Hepatic stellate cell (primary cell): ENCODE measurements around the gene TMEM50B.
"Not testable (repeated sequence)": the region's sequence is repeated elsewhere in the genome, so short reads cannot be mapped to it uniquely, and the experiment has no call there.

Experiments used
- DNase-seq: peaks from one replicate; pipeline ENCODE4 v3.0.0; 2011; ENCODE audit warnings: low spot score

The TMEM50B gene

GRCh38 chr21:33478182-33478581, 1.6 kb downstream of the TMEM50B start:
- DNase-seq: no peak

DNA sequence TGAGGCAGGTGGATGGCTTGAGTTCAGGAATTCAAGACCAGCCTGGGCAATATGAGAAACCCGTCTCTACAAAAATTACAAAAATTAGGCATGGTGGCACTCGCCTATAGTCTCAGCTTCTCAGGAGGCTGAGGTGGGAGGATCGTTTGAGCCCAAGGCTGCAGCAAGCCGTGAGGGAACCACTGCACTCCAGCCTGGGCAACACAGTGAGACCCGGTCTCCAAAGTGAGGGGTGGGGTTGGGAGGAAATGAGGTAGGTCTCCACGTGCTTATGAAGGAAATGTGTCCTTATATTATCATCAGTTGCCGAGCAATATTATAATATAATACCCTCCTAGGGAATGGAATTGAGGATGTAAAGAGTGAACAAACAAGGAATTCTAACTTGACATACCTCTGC, 2.7 kb downstream of the TMEM50B start:
- DNase-seq: no peak

GRCh38 chr21:33473344-33473743, 6.4 kb downstream of the TMEM50B start:
- DNase-seq: no peak

DNA sequence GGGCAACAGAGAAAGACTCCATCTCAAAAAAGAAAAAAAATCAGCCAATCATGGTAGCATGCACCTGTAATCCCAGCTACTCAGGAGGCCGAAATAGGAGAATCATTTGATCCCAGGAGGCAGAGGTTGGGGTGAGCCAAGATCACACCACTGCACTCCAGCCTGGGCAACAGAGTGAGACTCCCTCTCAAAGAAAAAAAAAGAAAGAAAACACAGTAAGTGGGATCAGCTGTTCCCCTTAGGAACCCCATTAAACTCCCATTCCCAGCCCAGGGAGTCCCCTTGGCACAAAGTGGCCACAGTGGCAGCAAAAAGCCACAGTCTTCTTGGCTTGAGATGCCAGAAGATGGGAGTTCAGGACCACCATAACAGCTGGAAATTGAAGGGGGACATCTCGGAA, 9.1 kb downstream of the TMEM50B start:
- DNase-seq: no peak

- not testable (repeated sequence) for DNase-seq
Observed at GRCh38 chr21:33469183-33469582, 10.6 kb downstream of the TMEM50B start.

DNA sequence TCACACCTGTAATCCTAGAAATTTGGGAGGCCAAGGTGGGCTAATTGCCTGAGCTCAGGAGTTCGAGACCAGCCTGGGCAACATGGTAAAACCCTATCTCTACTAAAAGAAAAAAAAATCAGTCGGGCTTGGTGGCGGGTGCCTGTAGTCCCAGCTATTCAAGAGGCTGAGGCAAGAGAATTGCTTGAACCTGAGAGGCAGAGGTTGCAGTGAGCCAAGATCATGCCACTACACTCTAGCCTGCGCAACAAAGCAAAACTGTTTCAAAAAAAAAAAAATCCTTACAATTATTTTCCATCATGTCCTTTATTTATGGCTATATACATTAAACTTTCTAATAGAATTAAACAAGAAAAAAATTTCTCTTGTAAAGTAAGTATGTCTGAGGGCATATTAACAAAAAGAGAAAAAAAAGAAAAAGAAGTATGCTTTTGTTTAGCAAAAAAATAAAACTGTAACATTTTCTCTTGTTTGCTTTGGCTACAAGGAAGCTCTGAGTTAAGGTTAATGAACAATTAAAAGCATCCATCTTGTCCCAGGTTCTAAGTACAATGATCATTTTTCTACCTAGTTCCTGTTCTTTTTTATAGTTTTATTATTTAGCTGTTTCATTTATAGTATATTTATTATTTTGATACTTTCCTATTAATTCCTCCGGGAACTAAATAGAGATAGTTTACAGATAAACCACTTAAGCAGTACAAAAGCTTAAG, 18.1 kb downstream of the TMEM50B start:
- no peak for DNase-seq

DNA sequence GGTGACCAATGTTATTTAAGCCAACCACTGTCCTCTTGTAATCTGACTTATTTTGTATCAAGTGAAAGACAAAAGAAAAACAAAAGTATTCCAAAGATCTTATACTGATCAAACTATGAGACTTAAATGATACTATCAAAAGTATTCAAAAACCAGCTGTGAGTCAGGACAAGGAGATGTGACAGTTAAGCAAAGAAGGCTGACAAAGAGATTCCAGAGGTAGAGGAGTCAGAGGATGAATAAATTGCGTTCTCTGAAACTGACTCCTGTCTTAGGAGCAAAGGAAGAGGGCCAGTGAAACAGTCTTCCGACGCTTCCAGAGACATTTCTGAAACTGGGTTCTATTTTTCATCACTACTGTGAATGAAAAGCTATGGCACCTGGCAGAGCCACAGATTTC, 20.9 kb downstream of the TMEM50B start:
- DNase-seq: no peak

DNA sequence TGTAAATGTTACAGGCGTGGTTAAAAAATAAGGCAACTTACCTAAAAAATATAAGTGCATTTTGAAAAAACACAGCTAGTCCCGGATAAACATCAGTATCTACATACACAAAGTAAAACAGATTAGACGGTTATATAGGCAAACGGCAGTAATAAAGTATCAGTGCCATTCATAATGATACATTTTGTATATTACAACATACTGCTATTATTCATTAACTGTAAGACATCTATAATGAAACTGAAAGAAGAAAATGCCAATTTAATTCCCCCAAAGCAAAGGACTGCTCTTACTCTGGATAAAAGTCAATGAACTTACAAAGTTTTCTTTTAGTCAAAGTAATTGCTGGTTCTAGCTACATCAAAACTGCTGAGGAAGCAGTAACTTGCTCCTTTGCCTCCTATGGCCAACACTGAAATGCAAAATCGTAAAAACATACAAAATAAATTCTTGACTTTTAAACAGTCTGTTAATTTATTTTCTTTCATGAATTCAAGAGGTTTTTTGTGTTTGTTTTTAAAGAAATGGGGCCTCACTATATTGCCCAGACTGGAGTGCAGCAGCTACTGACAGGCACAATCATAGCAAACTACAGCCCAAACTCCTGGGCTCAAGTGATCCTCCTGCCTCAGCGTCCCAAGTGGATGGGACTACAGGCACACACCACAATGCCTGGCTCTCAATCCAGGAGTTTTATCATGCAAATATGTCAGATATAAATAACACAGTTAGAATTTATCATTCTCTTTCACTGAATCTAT, 23.9 kb downstream of the TMEM50B start:
- no peak for DNase-seq

- no peak for DNase-seq
Observed at GRCh38 chr21:33452362-33452761, 27.4 kb downstream of the TMEM50B start.

DNA sequence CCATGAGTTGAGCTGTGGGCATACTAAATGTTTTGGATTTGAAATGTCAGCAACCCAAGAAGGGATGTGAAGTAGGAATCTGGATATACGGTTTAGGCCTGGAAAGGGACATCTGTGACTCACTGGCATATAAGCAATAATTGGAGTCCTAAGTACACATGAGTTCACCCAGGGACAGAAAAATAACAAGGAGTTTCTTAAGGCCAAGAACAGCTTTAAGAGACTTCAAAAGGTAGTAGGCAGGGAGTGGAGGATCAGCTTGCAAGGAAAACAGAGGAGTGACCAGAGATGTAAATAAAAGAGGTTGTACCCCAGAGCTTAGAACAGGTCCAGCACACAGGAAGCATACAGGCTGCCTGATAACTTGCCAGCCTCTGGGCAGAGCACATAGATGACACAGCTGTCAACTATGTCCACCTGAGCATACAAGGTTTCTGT, 28.1 kb downstream of the TMEM50B start:
- DNase-seq: no peak

DNA sequence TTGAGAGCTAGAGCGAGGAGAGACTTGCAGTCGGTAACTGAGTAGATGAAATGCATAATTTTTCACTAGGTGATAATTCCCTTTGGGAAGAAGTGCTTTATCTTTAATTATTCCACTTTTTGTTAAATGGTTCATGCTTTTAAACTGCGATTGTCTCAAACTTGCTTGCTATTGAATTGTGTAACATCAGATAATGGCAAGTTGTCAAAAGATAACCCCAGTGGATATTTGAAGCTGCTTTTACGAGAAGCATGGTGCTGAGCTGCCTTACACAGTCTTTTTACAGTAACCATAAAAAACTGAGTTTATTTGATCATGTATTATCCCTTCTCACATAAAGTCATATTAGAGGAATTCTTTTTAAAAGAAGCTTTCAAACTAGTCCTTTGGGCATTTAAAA, 30.2 kb downstream of the TMEM50B start:
- DNase-seq: no peak

DNA sequence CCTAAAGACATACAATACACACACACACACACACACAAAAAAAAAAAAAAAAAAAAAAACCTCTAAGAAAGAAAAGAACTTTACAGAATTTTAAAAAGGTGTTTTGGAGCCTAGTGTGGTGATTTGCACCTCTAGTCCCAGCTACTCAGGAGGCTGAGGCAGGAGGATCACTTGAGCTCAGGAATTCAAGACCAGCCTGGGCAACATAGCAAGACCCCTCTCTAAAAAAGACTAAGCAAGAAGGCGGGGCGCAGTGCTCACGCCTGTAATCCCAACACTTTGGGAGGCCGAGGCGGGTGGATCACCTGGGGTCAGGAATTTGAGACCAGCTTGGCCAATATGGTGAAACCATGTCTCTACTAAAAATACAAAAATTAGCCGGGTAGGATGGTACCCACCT, 33.2 kb downstream of the TMEM50B start:
- DNase-seq: not testable (repeated sequence)

DNA sequence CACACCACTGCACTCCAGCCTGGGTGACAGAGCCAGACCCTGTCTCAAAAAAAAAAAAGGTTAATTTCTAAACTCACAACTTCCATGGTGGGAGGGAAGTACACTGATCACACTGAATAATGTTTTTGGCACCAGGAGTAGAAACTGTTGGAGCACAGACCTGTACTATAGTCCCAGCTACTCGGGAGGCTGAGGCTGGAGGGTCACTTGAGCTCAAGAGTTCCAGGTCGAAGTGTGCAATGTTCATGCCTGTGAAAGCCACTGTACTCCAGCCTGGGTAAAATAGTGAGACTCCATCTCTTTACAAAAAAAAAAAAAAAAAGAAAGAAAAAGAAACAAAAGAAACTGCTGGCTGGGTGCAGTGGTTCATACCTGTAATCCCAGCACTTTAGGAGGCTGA, 35.3 kb downstream of the TMEM50B start:
- DNase-seq: no peak

GRCh38 chr21:33443194-33443593, 36.6 kb downstream of the TMEM50B start:
- no peak for DNase-seq

DNA sequence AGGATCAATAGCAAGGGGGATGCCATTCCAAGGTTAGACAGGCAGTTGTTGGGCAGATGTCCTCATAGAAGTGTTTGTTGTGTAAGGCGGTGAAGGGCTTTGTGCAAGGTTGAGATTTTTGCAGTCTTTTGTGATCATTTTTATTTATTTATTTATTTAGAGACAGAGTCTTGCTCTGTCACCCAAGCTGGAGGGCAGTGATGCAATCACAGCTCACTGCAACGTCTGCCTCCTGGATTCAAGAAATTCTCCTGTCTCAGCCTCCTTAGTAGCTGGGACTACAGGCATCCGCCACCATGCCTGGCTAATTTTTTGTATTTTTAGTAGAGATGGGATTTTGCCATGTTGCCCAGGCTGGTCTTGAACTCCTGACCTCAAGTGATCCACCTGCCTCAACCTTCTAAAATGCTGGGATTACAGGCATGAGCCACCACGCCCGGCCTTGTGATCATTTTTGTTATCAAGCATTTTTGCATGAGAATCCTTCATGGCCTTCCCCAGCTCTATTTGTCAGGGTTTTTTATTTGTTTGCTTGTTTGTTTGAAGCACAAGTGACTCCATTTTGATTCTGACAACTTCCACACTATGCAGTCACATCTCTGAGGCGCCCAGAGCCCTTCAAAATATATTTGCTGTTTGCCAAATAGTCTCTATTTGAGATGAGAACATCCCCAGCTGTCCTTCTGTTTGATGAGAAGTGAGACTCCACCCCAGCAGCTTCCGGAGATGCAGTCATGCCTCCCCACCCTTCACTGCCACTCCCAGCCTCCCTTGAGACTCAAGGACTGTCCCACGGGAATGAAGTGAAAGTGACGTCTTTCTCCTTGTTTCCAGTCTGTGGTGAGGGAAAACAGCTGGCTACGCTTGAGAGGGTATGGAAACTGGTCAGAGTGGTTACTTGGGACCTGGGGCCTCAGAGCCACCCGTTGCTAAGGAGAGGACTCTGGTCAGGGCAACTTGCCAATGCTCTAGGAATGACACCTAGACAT, 38.0 kb downstream of the TMEM50B start:
- peak; percentile 81 for DNase-seq

DNA sequence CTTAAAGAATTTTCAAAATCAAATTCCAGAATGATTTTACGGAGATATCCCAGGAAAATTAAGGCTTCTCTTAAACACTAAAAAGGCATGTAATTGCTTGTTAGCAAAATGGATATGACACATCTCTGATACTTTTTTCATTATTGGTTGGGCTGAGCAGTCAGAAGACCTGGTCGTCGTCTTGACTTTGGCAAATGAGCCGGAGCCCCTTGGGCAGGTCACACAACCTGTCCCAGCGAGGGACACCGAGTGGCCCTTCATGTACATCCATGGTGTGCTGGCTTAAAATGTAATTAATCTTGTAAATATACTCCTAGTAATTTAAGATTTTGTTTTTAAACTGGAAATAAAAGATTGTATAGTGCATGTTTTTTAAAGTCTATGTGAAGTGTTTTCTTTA, 42.6 kb downstream of the TMEM50B start:
- no peak for DNase-seq

DNA sequence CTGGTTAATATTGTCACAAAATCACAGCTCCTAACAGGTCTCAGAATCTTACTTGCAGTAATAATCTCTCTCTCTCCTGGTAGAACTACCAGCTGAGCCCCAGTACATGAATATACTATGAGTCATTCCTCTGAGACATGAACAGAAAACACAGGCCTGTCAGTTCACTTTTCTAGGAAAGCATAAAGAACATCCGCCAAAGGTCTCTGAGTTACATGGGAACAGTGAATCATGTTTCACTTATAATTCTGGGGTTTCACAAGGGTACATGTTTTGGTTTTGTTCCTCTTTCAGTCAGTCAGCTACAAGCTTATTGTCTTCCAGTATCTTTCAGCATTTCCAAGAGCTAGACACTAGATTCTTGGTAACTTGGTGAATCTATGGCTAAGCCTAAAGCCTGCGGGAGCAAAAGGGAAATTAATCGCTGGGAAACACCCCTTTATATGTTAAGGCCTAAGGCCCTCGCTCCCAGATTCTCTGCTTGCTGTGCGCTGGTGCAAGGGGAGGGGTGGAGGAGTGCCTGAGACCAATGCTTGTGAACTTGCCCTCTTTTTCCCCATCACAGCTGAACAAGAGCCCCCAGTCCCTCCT, 44.9 kb downstream of the TMEM50B start:
- peak; percentile 93 for DNase-seq

DNA sequence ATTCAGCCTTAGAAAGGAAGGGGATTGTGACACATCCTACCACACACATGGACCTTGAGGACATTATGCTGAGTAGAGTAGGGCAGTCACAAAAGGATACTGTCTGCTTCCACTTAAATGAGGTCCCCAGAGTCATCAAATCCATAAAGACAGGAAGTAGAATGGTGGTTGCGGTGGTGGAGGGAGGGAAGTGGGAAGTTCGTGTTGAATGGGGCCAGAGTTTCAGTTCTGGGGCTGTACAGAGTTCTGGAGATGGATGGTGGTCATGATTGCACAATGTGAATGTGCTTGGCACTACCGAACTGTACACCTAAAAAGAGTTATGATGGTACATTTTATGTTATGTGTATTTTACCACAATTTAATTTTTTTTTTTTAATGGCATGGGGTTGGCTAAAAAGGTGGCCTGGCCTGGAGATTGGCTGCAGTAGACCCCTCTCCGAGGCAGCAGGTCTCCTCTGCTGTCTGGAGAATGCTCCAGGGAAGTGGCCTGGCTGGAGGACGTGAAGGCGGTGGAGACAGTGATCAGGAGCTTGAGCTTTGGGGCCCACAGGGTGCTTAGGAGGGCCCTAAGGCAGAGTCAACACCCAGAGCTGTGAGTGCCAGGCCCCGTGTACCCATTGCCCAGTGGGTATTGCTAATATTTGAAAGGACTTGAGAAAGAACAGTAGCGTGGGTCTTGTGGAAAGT, 46.2 kb downstream of the TMEM50B start:
- DNase-seq: no peak

GRCh38 chr21:33433001-33433400, 46.8 kb downstream of the TMEM50B start:
- DNase-seq: no peak

DNA sequence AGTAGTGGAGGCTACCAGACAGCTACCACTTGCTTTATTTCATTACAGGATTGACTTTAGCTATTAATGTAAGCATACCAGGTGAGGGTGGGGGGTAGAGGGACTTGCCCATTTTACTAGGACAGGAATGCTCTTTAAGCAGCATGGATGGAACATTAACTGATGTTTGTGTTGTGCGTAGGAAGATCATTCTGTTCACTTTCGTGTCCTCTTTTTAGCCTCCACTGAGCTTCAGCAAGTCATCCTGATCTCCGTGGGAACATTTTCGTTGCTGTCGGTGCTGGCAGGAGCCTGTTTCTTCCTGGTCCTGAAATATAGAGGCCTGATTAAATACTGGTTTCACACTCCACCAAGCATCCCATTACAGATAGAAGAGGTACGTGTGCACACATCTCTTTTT, 47.3 kb downstream of the TMEM50B start:
- no peak for DNase-seq

DNA sequence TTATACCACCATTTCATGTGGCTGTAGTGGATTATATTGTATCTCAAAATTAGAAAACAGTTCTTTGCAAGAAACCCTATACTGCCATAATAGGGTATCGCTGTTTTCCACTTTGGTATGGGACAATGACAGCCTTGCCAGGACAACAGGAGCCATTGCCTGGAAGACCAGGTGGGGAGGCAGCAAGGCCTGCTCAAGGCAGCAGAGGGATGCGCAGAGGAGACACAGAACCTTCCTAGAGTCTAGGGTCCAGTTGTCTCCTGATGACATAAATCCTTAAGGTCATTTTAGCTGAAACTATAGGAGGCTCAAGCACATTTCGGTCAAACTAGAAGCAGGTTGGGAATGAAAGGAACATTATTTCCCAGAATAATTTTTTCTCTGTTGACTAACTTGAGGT, 48.9 kb downstream of the TMEM50B start:
- no peak for DNase-seq
